ENCODE results near the gene MGAT1. TPM values are rescaled to one million over a fixed set of nuclear protein-coding genes. Genes with fewer than 3 reads are reported as not detected.

MGAT1 gene
- total RNA-seq, 1 donor from 2014 or later = 131 TPM

GRCh38 chr5:180825768-180826525 lies 23.3 kb upstream of the MGAT1 start:
- ATAC-seq (peak; percentile 61), DNase-seq (ENCODE audit: low spot score) (no peak)
- intact Hi-C loops (cut with DNase I) = no loop called here

GRCh38 chr5:180824630-180825476 lies 22.2 kb upstream of the MGAT1 start:
- intact Hi-C loops (cut with DNase I) = no loop called here

GRCh38 chr5:180823940-180824629 lies 21.5 kb upstream of the MGAT1 start:
- ATAC-seq = no peak
- no peak for DNase-seq (ENCODE audit: low spot score)
- intact Hi-C loops (cut with DNase I) = no loop called here

More at GRCh38 chr5:180824630-180825476, 22.2 kb upstream of the MGAT1 start:
- DNase-seq (ENCODE audit: low spot score) = no peak
- no peak for ATAC-seq

GRCh38 chr5:180823346-180823745 lies 20.7 kb upstream of the MGAT1 start:
- ATAC-seq (no peak), DNase-seq (ENCODE audit: low spot score) (no peak)
- intact Hi-C loops (cut with DNase I) = no loop called here

GRCh38 chr5:180821538-180821937 lies 18.9 kb upstream of the MGAT1 start:
- intact Hi-C loops (cut with DNase I) = no loop called here
- no peak for DNase-seq (ENCODE audit: low spot score)
- ATAC-seq = no peak

- ATAC-seq (peak; percentile 83), DNase-seq (ENCODE audit: low spot score) (no peak)
- intact Hi-C loops (cut with DNase I) = no loop called here
Measured at GRCh38 chr5:180820788-180821321, 18.2 kb upstream of the MGAT1 start.

- ATAC-seq (no peak), DNase-seq (ENCODE audit: low spot score) (no peak)
- intact Hi-C loops (cut with DNase I) = no loop called here
Measured at GRCh38 chr5:180818677-180819341, 16.2 kb upstream of the MGAT1 start.

GRCh38 chr5:180817893-180818674 lies 15.5 kb upstream of the MGAT1 start:
- no peak for ATAC-seq
- no peak for DNase-seq (ENCODE audit: low spot score)
- intact Hi-C loops (cut with DNase I) = no loop called here

- DNase-seq (ENCODE audit: low spot score) = peak; percentile 72
- ATAC-seq = peak; percentile 36
- intact Hi-C loops (cut with DNase I) = no loop called here
Measured at GRCh38 chr5:180816608-180817534, 14.3 kb upstream of the MGAT1 start.

GRCh38 chr5:180815293-180815917 lies 12.8 kb upstream of the MGAT1 start:
- no peak for DNase-seq (ENCODE audit: low spot score)

GRCh38 chr5:180813420-180813819 lies 10.8 kb upstream of the MGAT1 start:
- ATAC-seq (no peak), DNase-seq (ENCODE audit: low spot score) (no peak)
- intact Hi-C loops (cut with DNase I) = no loop called here

More at GRCh38 chr5:180815293-180815917, 12.8 kb upstream of the MGAT1 start:
- peak; percentile 35 for ATAC-seq
- intact Hi-C loops (cut with DNase I) = no loop called here

GRCh38 chr5:180811623-180812124 lies 9.1 kb upstream of the MGAT1 start:
- intact Hi-C loops (cut with DNase I) = no loop called here
- DNase-seq (ENCODE audit: low spot score) = no peak
- no peak for ATAC-seq

GRCh38 chr5:180810959-180811622 lies 8.5 kb upstream of the MGAT1 start:
- intact Hi-C loops (cut with DNase I) = no loop called here
- DNase-seq (ENCODE audit: low spot score) (no peak), ATAC-seq (no peak)

- DNase-seq (ENCODE audit: low spot score) (peak; percentile 99), ATAC-seq (peak; percentile 97)
- intact Hi-C loops (cut with DNase I) = no loop called here
Measured at GRCh38 chr5:180810210-180810958, 7.8 kb upstream of the MGAT1 start.

Measured in sciatic nerve (tissue), 2 donors.